ENCODE data around the gene YWHAB.

DNA sequence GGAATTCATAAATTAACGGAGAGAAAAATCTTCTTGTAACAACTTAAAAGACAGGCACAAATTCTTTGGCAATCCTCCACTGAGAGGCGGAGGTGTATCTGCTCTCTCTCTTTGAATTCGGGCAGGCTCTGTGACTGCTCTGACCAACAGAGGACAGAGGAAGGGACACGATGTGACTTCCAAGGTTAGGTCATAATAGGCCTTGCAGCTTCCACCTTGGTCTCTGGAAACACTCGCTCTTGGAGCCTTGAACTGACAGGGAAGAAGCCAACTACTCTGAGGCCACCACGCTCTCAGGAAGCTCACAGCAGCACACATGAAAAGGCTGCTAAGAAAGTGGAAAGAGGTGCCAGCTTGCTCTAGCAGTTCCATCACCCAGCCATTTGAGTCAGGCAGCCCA is 59.8 kb downstream of the YWHAB start:
- no peak for TF ChIP-seq POLR2A (IDR thresholded peaks at IDR 0.05)
- TF ChIP-seq, protein P1, sequence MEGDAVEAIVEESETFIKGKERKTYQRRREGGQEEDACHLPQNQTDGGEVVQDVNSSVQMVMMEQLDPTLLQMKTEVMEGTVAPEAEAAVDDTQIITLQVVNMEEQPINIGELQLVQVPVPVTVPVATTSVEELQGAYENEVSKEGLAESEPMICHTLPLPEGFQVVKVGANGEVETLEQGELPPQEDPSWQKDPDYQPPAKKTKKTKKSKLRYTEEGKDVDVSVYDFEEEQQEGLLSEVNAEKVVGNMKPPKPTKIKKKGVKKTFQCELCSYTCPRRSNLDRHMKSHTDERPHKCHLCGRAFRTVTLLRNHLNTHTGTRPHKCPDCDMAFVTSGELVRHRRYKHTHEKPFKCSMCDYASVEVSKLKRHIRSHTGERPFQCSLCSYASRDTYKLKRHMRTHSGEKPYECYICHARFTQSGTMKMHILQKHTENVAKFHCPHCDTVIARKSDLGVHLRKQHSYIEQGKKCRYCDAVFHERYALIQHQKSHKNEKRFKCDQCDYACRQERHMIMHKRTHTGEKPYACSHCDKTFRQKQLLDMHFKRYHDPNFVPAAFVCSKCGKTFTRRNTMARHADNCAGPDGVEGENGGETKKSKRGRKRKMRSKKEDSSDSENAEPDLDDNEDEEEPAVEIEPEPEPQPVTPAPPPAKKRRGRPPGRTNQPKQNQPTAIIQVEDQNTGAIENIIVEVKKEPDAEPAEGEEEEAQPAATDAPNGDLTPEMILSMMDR (IDR thresholded peaks at IDR 0.05) = no peak

Measured in heart left ventricle (tissue), 13 donors.